ENCODE data around the gene ZCCHC3. TPM values are rescaled to one million over a fixed set of nuclear protein-coding genes. Genes with fewer than 3 reads are reported as not detected.
A peak's percentile ranks its signal among the peaks of the same experiment; 100 is the strongest.

Gene ZCCHC3
- total RNA-seq, 1 experiment from 2014 or later = 22.2 TPM

DNA sequence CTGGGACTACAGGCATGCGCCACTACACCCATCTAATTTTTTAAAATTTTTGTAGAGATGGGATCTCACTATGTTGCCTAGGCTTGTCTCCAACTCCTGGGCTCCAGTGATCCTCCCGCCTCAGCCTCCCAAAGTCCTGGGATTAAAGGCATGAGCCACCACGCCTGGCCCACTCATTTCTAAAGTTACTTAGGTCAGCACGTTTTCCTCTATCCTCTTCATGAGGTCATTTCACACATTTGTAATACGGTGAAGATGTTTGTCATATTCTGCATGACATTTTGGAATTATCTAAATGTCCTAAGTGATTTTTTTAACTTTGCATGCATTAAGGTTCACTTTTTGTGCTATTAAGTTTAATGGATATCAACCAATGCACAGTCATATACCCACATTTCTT lies 16.0 kb downstream of the ZCCHC3 start:
- no peaks in the 10 kb centered on the region for H4K20me1 ChIP-seq (ENCODE audit: insufficient read depth, low read depth, low read length)
- H3K36me3 ChIP-seq (ENCODE audit: insufficient read depth, low read length) = no peaks in the 10 kb centered on the region
- H3K4me1 ChIP-seq (ENCODE audit: low read length) = peaks cover 18% of the 10 kb centered on the region
- no peaks in the 10 kb centered on the region for H3K9me2 ChIP-seq (replicated peaks; ENCODE audit: insufficient read depth, low read length)
- no peaks in the 10 kb centered on the region for H3K79me2 ChIP-seq (ENCODE audit: low read length)
- no peak overlapping the region for H3K4me3 ChIP-seq (ENCODE audit: low read length)
- H3K27me3 ChIP-seq (ENCODE audit: low read length) = no peaks in the 10 kb centered on the region
- no peak for DNase-seq
- H3K4me2 ChIP-seq (ENCODE audit: low read depth, low read length, poor library complexity, severe bottlenecking) = no peak overlapping the region
- H3K9me3 ChIP-seq (ENCODE audit: low read length) = no peaks in the 10 kb centered on the region
- no peak overlapping the region for H3K27ac ChIP-seq (ENCODE audit: low read length)
- H3K9ac ChIP-seq (ENCODE audit: low read length) = no peak overlapping the region
- H2AFZ ChIP-seq (ENCODE audit: low read length) = no peak overlapping the region

DNA sequence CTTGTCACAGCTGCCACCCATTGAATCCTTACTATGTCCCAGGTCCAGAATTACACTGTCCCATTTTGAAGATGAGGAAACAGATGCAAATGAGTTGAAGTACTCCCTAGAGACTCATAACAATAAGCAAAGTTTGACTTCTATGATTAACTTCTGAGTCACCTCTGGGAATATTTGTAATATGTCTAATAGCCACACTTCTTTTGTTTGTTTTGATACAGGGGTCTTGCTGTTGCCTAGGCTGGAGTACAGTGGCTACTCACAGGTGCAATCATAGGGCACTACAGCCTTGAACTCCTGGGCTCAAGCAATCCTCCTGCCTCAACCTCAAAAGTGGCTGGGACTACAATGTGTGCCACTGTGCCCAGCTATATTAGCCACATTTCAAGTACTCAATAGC lies 16.6 kb downstream of the ZCCHC3 start:
- Histone ChIP-seq H4K20me1 (ENCODE audit: insufficient read depth, low read depth, low read length) (no peaks in the 10 kb centered on the region), H3K9ac (ENCODE audit: low read length) (no peak overlapping the region), H3K9me3 (ENCODE audit: low read length) (no peaks in the 10 kb centered on the region), H3K4me2 (ENCODE audit: low read depth, low read length, poor library complexity, severe bottlenecking) (no peak overlapping the region), H3K4me1 (ENCODE audit: low read length) (peaks cover 18% of the 10 kb centered on the region), H3K79me2 (ENCODE audit: low read length) (no peaks in the 10 kb centered on the region), H3K27ac (ENCODE audit: low read length) (no peak overlapping the region), H3K27me3 (ENCODE audit: low read length) (no peaks in the 10 kb centered on the region), H2AFZ (ENCODE audit: low read length) (no peak overlapping the region), H3K9me2 (replicated peaks; ENCODE audit: insufficient read depth, low read length) (no peaks in the 10 kb centered on the region), H3K4me3 (ENCODE audit: low read length) (no peak overlapping the region), H3K36me3 (ENCODE audit: insufficient read depth, low read length) (no peaks in the 10 kb centered on the region)
- no peak for DNase-seq

DNA sequence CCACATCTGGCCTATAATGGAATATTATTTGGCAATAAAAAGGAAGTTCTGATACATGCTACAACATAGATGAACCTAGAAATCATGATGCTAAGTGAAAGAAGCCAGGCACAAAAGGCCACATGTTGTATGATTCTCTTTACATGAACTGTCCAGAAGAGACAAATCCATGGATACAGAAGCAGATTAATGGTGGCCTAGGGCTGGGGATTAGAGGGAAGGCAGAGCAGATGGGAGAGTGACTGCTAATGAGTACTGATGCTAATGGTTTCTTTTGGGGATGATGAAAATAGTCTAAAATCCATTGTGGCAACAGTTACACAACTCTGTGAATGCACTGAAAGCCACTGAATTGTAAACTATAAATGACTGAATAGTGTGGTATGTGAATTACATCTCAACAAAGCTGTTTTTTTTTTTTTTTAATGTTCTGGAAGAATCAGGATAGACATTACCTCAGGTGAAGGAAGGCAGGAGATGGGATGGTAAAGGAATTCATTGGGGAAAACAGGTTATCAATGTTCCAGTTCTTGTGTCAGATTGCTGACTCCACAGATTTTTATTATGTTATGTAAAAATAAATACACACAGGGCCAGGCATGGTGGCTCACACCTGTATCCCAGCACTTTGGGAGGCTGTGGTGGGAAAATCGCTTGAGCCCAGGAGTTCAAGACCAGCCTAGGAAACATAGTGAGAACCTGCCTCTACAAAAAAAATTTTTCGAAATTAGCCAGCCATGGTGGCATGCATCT lies 19.1 kb downstream of the ZCCHC3 start:
- Histone ChIP-seq H3K27ac (ENCODE audit: low read length) (no peak overlapping the region), H3K4me3 (ENCODE audit: low read length) (no peak overlapping the region), H4K20me1 (ENCODE audit: insufficient read depth, low read depth, low read length) (no peaks in the 10 kb centered on the region), H2AFZ (ENCODE audit: low read length) (no peak overlapping the region), H3K9me2 (replicated peaks; ENCODE audit: insufficient read depth, low read length) (no peaks in the 10 kb centered on the region), H3K4me1 (ENCODE audit: low read length) (peaks cover 7% of the 10 kb centered on the region), H3K79me2 (ENCODE audit: low read length) (no peaks in the 10 kb centered on the region), H3K36me3 (ENCODE audit: insufficient read depth, low read length) (no peaks in the 10 kb centered on the region), H3K9ac (ENCODE audit: low read length) (no peak overlapping the region), H3K4me2 (ENCODE audit: low read depth, low read length, poor library complexity, severe bottlenecking) (no peak overlapping the region), H3K9me3 (ENCODE audit: low read length) (no peaks in the 10 kb centered on the region), H3K27me3 (ENCODE audit: low read length) (no peaks in the 10 kb centered on the region)
- DNase-seq = no peak

DNA sequence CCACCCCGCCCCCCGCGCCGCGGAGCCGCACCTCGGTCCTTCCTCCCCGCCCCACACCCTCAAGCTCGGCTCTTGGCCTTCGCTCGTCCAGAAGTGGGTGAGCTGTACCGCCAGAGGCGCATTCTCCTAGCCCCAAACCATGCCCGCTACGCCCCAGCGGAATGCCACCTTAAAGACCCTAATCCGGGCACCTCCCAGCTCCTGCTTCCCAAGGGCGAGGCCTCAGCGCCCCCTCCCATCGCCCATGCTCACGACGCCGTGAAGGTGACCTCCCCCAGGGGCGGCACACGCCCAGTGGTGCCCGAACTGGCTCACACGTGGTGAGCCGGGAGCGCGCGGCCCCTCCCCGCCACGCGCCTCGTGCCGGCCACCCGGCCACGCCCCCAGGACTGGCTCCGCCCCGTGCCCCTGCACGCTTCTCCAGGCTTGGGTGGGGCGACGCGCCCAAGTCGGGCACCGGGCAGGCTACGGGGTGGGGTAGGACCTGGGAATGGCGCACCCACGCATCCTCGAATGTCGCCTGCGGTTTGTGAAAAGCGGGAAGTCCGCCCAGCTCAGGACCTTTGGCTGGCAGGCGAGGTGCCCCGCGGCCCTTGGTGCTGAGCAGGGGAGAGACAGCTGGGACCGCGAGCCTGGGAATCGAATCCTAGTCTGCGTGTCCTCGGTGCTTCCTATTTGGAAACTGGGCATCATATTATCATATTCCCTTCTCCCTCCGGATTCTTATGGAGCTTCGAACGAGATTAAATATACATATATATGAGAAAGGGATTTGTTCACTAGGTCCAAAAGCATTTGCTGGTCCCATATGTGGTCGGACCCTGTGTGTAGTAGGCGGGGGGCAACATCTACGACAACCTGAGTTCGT lies 27.0 kb downstream of the ZCCHC3 start:
- Histone ChIP-seq H3K9me2 (replicated peaks; ENCODE audit: insufficient read depth, low read length) (no peaks in the 10 kb centered on the region), H3K36me3 (ENCODE audit: insufficient read depth, low read length) (peaks cover 6% of the 10 kb centered on the region; the same call in 1 of the 2 replicates), H3K4me2 (ENCODE audit: low read depth, low read length, poor library complexity, severe bottlenecking) (peak overlapping the region; percentile 91), H3K27ac (ENCODE audit: low read length) (peak overlapping the region; percentile 91), H3K9me3 (ENCODE audit: low read length) (no peaks in the 10 kb centered on the region), H3K79me2 (ENCODE audit: low read length) (peaks cover 22% of the 10 kb centered on the region), H4K20me1 (ENCODE audit: insufficient read depth, low read depth, low read length) (peaks cover 20% of the 10 kb centered on the region), H3K4me3 (ENCODE audit: low read length) (peak overlapping the region; percentile 86), H2AFZ (ENCODE audit: low read length) (peak overlapping the region; percentile 77; the same call in 1 of the 2 replicates), H3K9ac (ENCODE audit: low read length) (peak overlapping the region; percentile 80), H3K27me3 (ENCODE audit: low read length) (no peaks in the 10 kb centered on the region), H3K4me1 (ENCODE audit: low read length) (peaks cover 36% of the 10 kb centered on the region)
- DNase-seq = peak; percentile 97

DNA sequence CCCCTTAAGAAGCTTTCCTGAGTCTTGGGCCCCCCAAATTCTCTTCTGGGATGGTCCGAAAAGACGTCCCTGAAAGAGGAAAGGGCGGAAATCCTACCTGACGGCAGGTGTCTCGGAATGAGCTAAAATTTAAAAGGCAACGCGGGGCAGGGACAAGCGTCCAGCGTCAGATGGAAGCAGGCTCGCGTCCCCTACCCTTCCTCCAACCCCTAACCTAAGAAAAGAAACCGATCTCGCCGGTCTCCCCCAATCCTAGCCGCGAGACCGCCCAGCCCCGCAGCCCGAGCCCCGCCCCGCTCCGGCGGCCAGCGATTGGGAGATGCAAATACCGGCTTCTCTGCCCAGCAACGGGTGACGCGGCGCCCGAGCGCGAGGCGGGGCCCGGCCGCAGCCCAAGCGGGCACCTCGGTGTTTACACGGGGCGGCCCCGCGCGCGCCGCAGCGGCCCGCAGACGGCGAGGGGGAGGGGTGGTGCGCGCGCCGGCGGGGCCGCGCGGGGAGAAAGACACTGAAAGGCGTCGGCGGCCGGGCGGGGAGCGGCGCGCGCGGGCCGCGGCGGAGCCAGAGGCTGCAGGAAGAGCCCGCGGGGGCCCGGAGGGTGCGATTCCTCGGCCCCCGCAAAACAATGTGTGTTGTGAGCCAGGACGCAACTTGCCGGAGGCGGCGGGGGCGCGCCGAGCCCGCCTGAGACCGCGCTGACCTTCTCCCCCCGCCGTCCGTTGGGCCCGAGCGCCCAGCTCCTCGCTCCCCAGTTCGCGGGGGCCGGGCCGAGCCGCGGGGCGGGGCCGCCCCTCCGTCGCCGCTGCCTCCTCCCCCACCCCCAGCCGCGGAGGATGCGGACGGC lies 27.9 kb downstream of the ZCCHC3 start, which contains the start of gene SOX12:
Gene SOX12 (plus strand): TSS at position 508 of the 844 bp plus-strand sequence. CDS start 373 bp downstream, outside the sequence.
- Histone ChIP-seq H3K9me3 (ENCODE audit: low read length) (no peaks in the 10 kb centered on the region), H3K27me3 (ENCODE audit: low read length) (no peaks in the 10 kb centered on the region), H3K9ac (ENCODE audit: low read length) (peak within 1 kb of the TSS; percentile 98), H3K4me1 (ENCODE audit: low read length) (peaks cover 45% of the 10 kb centered on the region), H3K27ac (ENCODE audit: low read length) (peak within 1 kb of the TSS; percentile 91), H2AFZ (ENCODE audit: low read length) (peak within 1 kb of the TSS; percentile 47; the same call in 1 of the 2 replicates), H3K4me3 (ENCODE audit: low read length) (peak within 1 kb of the TSS; percentile 86), H3K36me3 (ENCODE audit: insufficient read depth, low read length) (peaks cover 6% of the 10 kb centered on the region; the same call in 1 of the 2 replicates), H3K4me2 (ENCODE audit: low read depth, low read length, poor library complexity, severe bottlenecking) (peak within 1 kb of the TSS; percentile 93), H3K79me2 (ENCODE audit: low read length) (peaks cover 22% of the 10 kb centered on the region), H4K20me1 (ENCODE audit: insufficient read depth, low read depth, low read length) (peaks cover 25% of the 10 kb centered on the region), H3K9me2 (replicated peaks; ENCODE audit: insufficient read depth, low read length) (no peaks in the 10 kb centered on the region)
- peak; percentile 97 for DNase-seq

DNA sequence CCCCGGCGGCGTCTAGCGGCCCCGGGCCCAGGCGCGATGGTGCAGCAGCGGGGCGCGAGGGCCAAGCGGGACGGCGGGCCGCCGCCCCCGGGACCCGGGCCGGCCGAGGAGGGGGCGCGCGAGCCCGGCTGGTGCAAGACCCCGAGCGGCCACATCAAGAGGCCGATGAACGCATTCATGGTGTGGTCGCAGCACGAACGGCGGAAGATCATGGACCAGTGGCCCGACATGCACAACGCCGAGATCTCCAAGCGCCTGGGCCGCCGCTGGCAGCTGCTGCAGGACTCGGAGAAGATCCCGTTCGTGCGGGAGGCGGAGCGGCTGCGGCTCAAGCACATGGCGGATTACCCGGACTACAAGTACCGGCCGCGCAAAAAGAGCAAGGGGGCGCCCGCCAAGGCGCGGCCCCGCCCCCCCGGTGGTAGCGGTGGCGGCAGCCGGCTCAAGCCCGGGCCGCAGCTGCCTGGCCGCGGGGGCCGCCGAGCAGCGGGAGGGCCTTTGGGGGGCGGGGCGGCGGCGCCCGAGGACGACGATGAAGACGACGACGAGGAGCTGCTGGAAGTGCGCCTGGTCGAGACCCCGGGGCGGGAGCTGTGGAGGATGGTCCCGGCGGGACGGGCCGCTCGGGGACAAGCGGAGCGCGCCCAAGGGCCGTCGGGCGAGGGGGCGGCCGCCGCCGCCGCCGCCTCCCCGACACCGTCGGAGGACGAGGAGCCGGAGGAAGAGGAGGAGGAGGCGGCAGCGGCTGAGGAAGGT lies 28.7 kb downstream of the ZCCHC3 start:
- Histone ChIP-seq H3K4me3 (ENCODE audit: low read length) (peak overlapping the region; percentile 85), H3K9ac (ENCODE audit: low read length) (peak overlapping the region; percentile 98), H3K9me2 (replicated peaks; ENCODE audit: insufficient read depth, low read length) (no peaks in the 10 kb centered on the region), H3K27ac (ENCODE audit: low read length) (peak overlapping the region; percentile 88), H3K36me3 (ENCODE audit: insufficient read depth, low read length) (peaks cover 6% of the 10 kb centered on the region; the same call in 1 of the 2 replicates), H2AFZ (ENCODE audit: low read length) (no peak overlapping the region), H3K4me1 (ENCODE audit: low read length) (peaks cover 49% of the 10 kb centered on the region), H3K79me2 (ENCODE audit: low read length) (peaks cover 22% of the 10 kb centered on the region), H3K9me3 (ENCODE audit: low read length) (no peaks in the 10 kb centered on the region), H3K27me3 (ENCODE audit: low read length) (no peaks in the 10 kb centered on the region), H3K4me2 (ENCODE audit: low read depth, low read length, poor library complexity, severe bottlenecking) (peak overlapping the region; percentile 93), H4K20me1 (ENCODE audit: insufficient read depth, low read depth, low read length) (peaks cover 28% of the 10 kb centered on the region)
- DNase-seq = peak; percentile 82

DNA sequence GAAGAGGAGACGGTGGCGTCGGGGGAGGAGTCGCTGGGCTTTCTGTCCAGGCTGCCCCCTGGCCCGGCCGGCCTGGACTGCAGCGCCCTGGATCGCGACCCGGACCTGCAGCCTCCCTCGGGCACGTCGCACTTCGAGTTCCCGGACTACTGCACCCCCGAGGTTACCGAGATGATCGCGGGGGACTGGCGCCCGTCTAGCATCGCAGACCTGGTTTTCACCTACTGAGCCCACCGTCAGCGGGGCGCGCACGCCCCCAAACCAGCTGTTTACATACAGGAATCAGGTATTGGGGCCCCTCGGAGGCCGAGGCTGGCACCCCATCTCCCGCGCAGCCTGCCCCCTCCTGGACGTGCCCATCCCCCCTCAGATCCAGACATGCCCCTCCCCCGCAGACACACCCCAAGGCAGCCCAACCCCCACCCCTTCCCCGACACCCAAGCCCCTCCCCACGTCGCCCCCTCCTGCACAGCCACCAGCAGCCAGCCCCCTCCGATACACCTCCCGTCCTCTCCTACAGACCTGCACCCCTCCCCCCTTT lies 29.3 kb downstream of the ZCCHC3 start:
- Histone ChIP-seq H3K79me2 (ENCODE audit: low read length) (peaks cover 22% of the 10 kb centered on the region), H3K27me3 (ENCODE audit: low read length) (no peaks in the 10 kb centered on the region), H3K9me2 (replicated peaks; ENCODE audit: insufficient read depth, low read length) (no peaks in the 10 kb centered on the region), H2AFZ (ENCODE audit: low read length) (no peak overlapping the region), H3K4me3 (ENCODE audit: low read length) (peak overlapping the region; percentile 85), H3K4me2 (ENCODE audit: low read depth, low read length, poor library complexity, severe bottlenecking) (peak overlapping the region; percentile 93), H3K4me1 (ENCODE audit: low read length) (peaks cover 49% of the 10 kb centered on the region), H3K9me3 (ENCODE audit: low read length) (no peaks in the 10 kb centered on the region), H3K9ac (ENCODE audit: low read length) (peak overlapping the region; percentile 98), H3K27ac (ENCODE audit: low read length) (peak overlapping the region; percentile 88), H3K36me3 (ENCODE audit: insufficient read depth, low read length) (peaks cover 6% of the 10 kb centered on the region; the same call in 1 of the 2 replicates), H4K20me1 (ENCODE audit: insufficient read depth, low read depth, low read length) (peaks cover 28% of the 10 kb centered on the region)
- DNase-seq = no peak
